Calu3 (cell line): ENCODE measurements around the gene TSPAN9. TPM values are rescaled to one million over a fixed set of nuclear protein-coding genes. Genes with fewer than 3 reads are reported as not detected.

ENCODE experiments used
- BruUV-seq: library from RNA; stranded (reverse); fragments of 400-500 nt; replicated peaks from 2 replicates; lab custom pipeline; 2021; lab: Mats Ljungman, UMichigan
- CTCF ChIA-PET: fragments of 300-600 bp; sonication (Branson Sonifier 250); formaldehyde crosslinking; loops from one replicate; lab custom pipeline; 2022; ENCODE audit warnings: antibody characterized with exemption; lab: Charles Lee
- DNase-seq: peaks from one replicate; pipeline ENCODE4 v3.0.0; 2022
- H3K27ac Mint-ChIP-seq: one replicate; pipeline ENCODE4 v1.8.0; 2022; ENCODE audit warnings: mixed read lengths; ENCODE audit not compliant: unreplicated experiment
- H3K27me3 Mint-ChIP-seq: one replicate; pipeline ENCODE4 v1.8.0; 2022; ENCODE audit warnings: mixed read lengths; ENCODE audit not compliant: unreplicated experiment
- H3K36me3 Mint-ChIP-seq: one replicate; pipeline ENCODE4 v1.8.0; 2022; ENCODE audit warnings: mild to moderate bottlenecking, moderate library complexity, mixed read lengths; ENCODE audit not compliant: insufficient read depth, unreplicated experiment
- H3K4me1 Mint-ChIP-seq: one replicate; pipeline ENCODE4 v1.8.0; 2022; ENCODE audit warnings: mild to moderate bottlenecking, low read depth, mixed read lengths; ENCODE audit not compliant: unreplicated experiment
- H3K4me3 Mint-ChIP-seq: one replicate; pipeline ENCODE4 v1.8.0; 2022; ENCODE audit warnings: mild to moderate bottlenecking, low read depth, moderate library complexity, mixed read lengths; ENCODE audit not compliant: unreplicated experiment
- H3K9me3 Mint-ChIP-seq: one replicate; pipeline ENCODE4 v1.8.0; 2022; ENCODE audit warnings: low read depth, mixed read lengths; ENCODE audit not compliant: unreplicated experiment
- CTCF ChIP-seq: fragments of 200-600 bp; IDR thresholded peaks from one replicate; pipeline ENCODE4 v1.8.0; 2022; ENCODE audit warnings: antibody characterized with exemption; ENCODE audit not compliant: unreplicated experiment
- intact Hi-C: fragments of 100-400 bp; cut with micrococcal nuclease; formaldehyde crosslinking; loops from one replicate; pipeline ENCODE4 v1.10.0; 2022; ENCODE audit not compliant: unreplicated experiment
- total RNA-seq: library from RNA; stranded (reverse); gene quantifications from 2 replicates; pipeline ENCODE4 v1.2.3, GENCODE V29; 2022

The TSPAN9 gene
- total RNA-seq, 1 experiment from 2014 or later, result 6.0 TPM

- CTCF ChIA-PET, result interaction anchor here (0.6 kb wide), 1 partner anchor 1796 kb away, joined by 5 read pairs; no protein-coding TSS in a partner anchor
- Mint-ChIP-seq H3K27me3 (no peaks in the 10 kb centered on the region), H3K36me3 (no peaks in the 10 kb centered on the region), H3K9me3 (no peaks in the 10 kb centered on the region), H3K4me1 (peaks cover 6% of the 10 kb centered on the region), H3K27ac (no peak overlapping the region), H3K4me3 (no peak overlapping the region)
- intact Hi-C loops, result no loop called here
- no peak for TF ChIP-seq CTCF
- DNase-seq, result no peak
- no TSS peak for BruUV-seq
Observed at GRCh38 chr12:3092764-3093163, 15.6 kb downstream of the TSPAN9 start.

GRCh38 chr12:3097186-3097804 is 20.1 kb downstream of the TSPAN9 start:
- peak; percentile 49 for DNase-seq
- H3K36me3 Mint-ChIP-seq, result no peaks in the 10 kb centered on the region
- intact Hi-C loops, result no loop called here
- H3K9me3 Mint-ChIP-seq, result no peaks in the 10 kb centered on the region
- no peak overlapping the region for H3K27ac Mint-ChIP-seq
- BruUV-seq, result no TSS peak
- peaks cover 10% of the 10 kb centered on the region for H3K4me1 Mint-ChIP-seq
- peak overlapping the region; percentile 10 for H3K4me3 Mint-ChIP-seq
- no peak for TF ChIP-seq CTCF
- CTCF ChIA-PET, result interaction anchor here (0.6 to 0.7 kb wide), 2 partner anchors 10 to 689 kb away, joined by 3 to 4 read pairs; no protein-coding TSS in a partner anchor
- peaks cover 14% of the 10 kb centered on the region for H3K27me3 Mint-ChIP-seq

GRCh38 chr12:3097836-3098235 is 20.7 kb downstream of the TSPAN9 start:
- Mint-ChIP-seq H3K27me3 (peaks cover 14% of the 10 kb centered on the region), H3K4me1 (peaks cover 10% of the 10 kb centered on the region), H3K4me3 (peak overlapping the region; percentile 10), H3K9me3 (no peaks in the 10 kb centered on the region), H3K27ac (no peak overlapping the region), H3K36me3 (no peaks in the 10 kb centered on the region)
- no TSS peak for BruUV-seq
- DNase-seq, result no peak
- intact Hi-C loops, result no loop called here
- CTCF ChIA-PET, result no interaction called here
- no peak for TF ChIP-seq CTCF

- no TSS peak for BruUV-seq
- Mint-ChIP-seq H3K27me3 (peaks cover 14% of the 10 kb centered on the region), H3K9me3 (no peaks in the 10 kb centered on the region), H3K4me3 (no peak overlapping the region), H3K36me3 (no peaks in the 10 kb centered on the region), H3K4me1 (peaks cover 10% of the 10 kb centered on the region), H3K27ac (no peak overlapping the region)
- no peak for DNase-seq
- TF ChIP-seq CTCF, result no peak
- CTCF ChIA-PET, result no interaction called here
- intact Hi-C loops, result no loop called here
Observed at GRCh38 chr12:3098436-3098835, 21.3 kb downstream of the TSPAN9 start.
